SKM-1 treated with dmso at 0.1 percent for 144 hours (cell line): ENCODE data around the gene ECE1.

Source experiments
- DNase-seq: peaks from one replicate; lab custom pipeline; 2025; ENCODE audit not compliant: unreplicated experiment; lab: John Stamatoyannopoulos, UW

ECE1 gene

DNA sequence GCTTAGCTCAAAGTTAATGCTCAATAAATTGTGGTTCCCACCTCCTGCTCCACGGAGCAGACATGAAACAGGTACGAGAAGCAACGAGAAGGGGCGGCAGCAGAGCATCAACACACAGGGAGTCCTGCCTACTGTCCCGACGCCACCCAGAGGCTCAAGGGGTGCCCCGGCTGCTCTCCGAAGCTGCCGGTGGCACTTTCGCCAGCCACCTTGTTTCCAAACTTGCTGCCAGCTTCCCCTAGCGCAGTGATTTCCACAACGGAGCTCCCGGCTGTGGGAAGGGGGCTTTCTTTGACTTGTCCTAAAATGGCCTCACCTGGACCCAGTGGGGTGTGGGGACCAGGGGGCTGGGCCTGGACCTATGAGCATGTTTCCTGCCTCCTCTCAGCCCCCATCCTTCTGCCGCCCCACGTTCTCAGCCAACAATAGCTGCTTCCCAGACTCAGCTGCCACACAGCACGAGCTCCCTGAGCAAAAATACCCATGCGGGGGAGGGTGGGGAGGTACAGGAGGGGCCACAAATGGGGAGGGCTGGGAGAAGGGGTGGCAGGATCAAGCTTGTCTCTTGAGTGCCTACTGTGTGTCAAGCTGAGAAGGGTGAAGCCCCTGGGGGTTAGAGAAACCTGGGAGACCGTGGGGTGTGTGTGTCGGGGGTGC lies 35.6 kb upstream of the ECE1 start:
- DNase-seq: no peak

DNA sequence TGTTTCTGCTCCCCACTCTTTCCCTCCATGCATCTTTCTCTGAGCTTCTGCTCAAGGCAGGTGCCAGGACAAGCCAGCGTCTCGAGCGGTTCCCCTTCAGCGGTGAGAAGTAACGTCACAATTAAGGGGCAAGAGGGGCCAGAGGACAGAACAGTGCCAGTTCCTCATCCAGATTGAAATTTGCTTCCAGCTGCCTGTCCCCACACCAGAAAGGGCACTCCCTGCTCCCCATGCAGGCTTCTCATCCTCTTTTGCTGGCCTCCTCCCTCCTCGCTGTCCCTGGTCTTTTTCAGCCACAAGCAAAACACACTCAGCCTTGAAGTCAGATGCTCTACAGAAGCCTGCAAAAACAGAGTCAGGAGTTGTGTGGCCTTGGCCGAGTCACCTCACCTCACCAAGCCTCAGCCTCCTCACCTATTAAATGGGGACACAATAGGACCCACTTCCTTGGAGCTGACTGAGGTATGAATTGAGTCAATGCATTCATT lies 35.0 kb upstream of the ECE1 start:
- DNase-seq: no peak

DNA sequence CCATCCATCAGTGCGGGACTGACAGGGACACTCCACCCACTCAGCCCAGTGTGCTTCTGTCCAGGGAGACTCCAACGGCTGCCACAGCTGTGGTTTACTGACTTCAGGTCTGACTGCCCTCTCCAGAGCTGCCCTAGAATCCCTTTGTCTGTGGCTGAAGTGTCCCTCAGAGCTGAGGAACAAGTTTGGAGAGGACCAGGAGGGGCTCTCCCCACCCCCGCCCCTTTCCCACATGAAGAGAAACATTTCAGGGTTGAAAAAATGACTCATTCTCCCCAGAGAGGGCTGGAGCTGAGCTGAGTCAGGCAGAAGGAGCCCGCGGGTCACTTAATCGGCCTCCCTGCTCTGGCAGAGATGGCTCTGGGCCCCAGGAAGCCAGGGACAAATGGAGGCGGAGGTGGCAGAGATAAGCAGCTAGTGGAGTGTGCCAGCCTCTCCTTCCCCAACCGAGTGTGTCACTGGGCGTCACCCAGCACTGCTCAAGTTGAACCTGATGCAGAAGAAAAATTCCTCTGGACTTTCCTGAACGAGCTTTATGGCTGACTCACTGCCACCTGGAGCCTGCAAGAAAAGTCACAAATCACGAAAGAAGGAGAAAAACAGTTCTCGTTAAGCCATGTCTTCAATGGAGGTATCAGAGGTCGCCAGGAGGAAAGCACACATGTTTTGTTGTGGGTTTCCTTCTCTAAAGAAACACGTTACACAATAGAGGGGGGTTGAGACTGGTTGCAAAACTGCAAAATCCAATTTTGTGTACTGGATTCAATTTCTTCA lies 34.3 kb upstream of the ECE1 start:
- DNase-seq: no peak

DNA sequence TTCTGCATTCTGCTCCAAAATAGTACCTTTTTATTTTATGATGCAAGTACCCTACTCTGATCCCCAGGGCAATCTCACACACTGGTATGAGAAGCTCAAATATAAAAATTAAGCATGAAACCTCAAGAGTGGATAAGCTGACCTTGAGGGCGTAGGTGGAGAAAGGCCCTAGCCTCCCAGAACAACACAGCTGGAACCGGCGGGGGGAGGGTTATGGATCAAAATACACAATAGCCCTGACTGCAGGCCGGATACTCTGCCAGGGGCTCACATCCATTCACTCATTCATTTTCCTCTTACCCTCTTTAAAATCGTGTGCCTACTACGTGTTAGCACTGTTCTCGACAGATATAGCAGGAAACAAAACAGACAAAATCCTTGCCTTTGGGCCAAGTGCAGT lies 32.8 kb upstream of the ECE1 start:
- DNase-seq: no peak

DNA sequence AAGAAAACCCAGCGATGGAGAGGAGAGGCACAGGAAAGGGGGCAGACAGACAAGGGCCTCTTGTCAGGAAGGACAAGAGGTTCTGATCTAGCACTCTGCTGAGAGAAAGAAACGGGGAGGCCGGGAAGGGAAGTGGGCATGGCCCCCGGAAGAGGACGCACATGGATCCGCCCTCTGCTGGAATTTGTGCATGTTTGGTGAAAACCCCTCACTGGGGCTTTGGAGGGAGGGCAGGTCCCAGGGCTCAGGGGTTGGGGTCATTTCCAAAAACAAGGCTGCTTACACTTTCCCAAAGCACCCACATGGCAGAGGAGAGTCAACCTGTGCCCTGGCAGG lies 32.4 kb upstream of the ECE1 start:
- DNase-seq: no peak

DNA sequence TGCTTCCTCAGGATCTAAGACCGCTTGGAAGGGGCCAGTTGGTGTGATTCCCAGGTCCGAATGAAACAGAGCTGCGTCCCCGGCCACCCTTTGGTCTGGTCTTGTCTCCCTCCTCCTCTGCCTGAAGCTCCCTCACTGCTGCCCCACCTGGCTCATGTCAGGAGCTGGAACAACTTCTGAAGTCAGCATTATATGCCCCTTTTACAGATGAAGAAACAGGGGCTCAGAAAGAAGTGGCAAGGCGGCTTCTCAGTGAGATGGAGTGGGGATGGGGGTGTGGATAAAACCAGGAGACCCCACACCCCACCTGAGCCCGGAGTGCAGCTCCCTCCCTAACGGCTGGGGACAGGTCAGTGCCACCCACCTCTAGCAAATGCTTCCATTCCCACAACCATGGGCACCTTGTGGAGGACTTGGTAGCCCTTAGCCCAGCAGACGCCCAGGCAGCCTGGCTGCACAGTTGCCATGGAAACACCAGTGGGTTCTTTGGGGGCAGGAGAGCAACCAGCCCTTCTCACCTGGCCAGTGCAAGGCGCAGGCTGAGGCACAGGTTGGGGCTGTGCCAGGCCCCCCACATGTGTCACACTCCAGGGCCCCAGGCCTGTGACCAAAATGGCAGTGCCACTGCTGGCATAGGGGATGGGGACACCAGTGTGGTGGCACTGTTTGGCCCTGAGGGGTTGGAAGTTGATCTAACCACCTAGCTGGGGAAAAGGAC lies 31.9 kb upstream of the ECE1 start:
- DNase-seq: no peak

DNA sequence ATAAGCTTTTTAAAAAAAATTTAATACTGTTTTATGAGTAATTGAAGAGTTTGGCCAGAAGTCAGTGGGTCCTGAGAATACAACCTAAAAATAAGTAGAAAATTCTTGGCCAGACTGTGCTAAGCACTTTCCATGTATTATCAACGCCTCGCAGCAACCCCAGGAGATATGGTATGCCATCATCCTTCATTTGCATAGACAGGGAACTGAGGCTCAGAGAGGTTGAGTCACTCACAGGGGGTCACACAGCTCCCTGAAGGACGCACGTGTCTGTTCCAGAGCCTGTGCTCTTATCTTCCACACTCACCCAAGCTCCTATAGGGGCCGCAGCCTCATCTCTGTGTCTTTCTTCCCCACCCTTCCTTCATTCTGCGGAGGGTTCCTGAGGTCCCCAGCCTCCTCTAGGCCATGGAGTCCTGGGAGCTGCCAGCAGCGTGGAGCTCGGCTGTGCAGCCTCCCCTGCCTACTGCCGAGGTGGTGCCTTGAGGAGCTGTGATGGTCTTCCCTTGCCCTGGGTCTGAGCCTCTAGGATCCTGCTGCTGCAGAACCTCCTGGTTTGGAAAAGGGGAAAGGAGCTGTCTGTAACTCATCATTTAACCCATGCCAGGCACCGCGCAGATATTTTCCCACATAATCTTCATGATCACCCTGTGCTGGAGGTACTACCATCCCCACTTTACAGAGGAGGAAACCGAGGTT lies 30.3 kb upstream of the ECE1 start:
- no peak for DNase-seq

DNA sequence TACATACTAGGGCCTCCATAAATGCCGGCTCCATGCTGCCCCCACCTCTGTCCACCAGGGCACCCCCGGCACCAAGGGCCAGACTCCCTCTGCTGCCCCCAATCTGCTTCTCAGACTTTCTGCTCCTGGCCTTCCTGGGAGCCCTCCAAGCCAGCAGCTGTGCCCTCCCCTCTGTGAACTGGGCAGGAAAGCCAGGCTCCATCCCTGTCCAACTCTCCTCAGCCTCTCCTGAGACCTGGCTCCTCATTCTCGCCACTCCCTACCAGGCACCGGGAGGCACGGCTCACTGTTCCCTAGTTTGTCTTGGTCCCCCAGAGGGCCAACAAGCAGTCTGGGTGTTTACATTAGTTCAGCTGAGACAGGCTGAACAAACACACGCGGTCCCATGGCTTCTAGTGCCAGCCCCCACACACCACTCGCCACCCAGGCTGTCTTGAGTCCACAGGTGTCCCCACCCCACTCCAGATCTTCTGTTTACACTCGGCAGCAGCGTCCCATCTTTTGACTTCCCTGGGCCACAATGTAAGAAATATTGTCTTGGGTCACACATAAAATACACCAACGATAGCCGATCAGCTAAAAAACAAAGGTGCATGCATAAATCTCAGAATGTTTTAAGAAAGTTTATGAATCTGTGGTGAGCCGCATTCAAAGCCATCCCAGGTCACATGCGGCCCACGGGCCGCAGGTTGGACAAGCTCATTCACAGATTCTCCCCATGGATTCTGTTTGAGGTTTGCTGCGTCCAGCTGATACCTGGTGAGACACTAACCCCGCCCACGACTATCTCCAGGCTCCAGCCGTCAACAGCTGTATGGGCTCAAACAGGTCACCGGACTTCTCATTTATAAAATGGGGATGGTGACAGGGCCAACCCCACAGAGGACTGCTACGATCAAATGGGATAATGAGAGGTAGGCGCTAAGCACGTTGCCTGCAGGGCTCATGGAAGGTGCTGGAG lies 29.5 kb upstream of the ECE1 start:
- DNase-seq: no peak

DNA sequence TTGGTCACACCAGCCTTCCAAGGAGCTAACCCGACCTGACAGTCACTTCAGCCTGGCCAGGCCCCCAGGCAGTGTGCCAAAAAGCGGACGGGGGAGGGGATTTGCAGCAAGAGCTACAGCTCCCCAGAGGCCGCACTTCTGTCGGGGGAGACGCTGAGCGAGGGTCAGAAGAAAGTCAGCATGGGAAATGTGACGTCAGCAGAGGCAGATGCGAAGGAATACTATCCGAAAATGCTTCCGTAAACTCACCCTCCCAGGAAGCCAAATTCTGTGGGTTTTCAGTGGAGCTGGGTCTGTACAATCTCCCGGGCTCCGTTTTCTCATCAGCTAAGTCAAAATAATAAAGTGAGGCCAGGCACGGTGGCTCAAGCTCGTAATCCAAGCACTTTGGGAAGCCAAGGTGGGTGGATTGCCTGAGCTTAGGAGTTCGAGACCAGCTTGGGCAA lies 28.5 kb upstream of the ECE1 start:
- no peak for DNase-seq

DNA sequence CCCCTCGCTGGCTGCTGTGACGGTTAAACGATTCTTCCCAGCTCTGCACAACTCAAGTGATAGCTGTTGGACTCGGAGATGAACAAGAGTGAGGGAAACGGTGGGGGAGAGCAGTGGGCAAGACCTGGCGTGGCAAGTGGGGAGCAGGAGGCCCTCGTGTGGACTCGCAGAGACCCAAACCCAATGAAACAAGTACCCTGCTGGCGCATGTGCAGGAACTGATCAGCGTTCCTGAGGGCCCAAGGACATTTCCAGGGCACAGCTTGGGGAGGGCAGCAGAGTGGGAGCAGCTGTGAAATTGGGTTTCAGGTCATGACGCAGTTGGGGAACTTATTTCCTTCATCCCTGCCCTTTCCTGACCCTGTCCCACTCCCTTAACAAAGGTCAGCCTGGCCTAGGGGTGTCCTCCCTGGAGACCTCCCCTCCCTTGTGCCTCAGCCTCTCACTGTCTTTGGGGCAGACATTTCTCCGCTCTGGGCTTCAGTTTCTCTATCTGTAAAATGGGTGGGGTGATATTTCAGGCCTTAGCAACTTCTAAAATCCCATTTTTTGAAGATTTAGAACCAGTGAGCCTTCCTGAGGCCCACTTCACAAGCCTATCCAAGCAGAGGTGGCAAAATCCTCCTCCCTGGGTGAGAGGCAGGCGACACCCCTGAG lies 27.9 kb upstream of the ECE1 start:
- DNase-seq: no peak

DNA sequence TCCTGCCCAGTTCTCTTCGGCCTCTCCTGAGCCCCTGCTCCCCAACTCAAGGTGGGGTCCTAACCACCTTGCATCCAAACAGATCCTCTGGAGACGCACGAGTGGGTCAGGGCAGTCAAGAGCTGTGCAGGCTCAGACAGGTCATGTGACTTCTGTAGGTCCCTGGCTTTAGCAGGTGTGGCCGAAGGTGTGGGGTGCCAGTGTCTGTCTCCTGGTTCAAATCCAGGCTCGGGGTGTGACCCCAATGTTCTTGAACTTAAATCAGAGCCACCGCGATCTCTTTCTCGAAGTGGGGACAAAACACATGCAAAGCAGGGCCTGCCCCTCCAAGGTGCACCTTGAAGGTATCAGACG lies 27.4 kb upstream of the ECE1 start:
- DNase-seq: no peak

DNA sequence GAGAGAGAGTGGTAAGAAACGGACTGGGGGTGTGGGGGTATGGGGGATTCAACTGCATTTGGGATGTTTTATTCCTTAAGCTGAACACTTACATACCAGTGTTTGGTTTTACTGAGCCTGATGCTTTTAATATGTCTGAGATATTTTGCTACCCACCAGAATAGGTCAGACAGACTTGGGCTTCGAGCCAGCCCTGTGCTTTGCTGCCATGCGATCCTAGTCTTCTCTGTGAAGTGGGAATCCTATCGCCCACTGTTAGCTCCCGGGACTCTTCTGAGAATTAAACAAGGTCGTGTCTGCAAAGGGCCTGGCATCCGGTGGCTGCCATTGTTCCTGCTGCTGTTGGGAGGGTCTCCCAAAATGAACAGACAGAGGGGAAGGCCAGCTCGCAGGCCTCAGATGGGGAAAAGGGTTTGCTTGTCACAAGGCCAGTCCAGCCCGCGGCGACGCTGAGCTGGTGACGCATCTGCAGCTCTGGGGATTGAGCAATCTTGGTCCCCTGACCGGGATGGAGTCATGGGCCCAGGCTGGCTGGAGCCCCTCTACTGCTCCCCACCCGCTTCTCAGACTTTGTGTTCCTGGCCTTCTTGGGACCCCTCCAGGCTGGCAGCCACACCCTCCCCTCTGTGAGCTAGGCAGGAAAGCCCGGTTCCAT lies 26.9 kb upstream of the ECE1 start:
- no peak for DNase-seq

DNA sequence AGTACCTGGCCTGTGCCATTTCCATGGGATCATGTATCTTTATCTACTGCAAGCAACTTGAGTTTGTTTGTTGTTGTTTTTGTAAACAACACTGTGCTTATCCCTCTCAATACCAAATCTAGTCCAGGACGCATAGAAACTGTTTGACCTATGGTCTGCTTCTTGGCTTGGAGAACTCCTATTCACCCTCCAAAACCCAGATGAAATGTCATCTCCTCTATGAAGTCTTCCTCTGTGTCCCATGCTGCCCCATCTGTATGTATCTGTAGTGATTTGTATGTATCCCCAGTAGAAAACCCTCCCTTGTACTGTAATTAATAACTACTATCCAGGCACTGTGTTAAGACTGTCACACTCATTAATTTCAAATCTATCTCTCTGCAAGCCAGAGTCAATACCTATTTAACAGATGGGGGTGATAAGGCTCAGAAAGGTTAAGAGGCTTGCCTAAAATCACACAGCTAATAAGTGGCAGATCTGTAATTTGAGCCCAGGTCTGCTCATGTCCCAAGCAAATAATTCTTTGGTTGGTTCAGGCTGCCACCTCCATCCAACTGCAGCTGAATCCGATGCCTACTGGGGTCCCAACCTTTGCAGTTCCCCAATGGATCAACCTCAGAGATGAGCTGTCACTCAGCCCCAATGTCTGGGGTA lies 24.6 kb upstream of the ECE1 start:
- no peak for DNase-seq

DNA sequence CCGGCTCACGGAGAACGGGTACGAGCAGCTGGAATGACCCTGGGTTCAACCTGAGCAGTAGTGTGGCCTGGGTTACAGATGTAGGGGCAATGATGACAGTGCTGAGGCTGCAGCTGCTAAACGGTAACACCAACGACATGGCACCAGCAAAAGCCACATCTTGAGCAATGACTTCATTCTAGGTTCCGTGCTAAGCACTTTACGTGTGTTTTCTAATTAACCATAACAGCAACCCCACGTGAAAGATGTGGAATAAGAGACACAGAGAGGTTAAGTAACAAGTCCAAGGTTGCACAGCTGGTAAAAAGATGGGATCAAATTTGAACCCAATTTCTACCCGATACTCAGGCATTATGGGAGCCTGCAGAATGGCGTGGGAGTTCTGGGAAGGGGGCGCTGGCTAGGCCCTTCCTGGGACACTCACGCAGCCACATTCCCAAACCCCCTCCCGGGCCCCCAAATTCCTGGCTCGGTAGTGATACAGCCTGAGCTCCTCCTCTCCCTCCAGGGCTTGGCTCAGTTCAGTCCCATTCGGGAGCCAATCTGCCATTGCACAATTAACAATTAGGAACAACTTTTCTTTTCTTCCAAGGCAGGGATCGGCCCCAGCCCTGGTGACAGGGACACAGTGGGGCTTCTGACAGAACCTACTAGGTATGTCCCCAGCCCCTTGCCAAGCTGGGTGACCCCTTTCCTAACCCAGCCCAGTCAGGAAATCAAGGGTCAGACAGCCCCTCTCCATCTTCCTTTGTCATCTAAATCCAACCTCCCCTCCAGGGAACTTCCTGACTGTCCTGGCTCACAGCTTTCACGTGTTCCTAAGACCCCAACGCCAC lies 23.8 kb upstream of the ECE1 start:
- no peak for DNase-seq

DNA sequence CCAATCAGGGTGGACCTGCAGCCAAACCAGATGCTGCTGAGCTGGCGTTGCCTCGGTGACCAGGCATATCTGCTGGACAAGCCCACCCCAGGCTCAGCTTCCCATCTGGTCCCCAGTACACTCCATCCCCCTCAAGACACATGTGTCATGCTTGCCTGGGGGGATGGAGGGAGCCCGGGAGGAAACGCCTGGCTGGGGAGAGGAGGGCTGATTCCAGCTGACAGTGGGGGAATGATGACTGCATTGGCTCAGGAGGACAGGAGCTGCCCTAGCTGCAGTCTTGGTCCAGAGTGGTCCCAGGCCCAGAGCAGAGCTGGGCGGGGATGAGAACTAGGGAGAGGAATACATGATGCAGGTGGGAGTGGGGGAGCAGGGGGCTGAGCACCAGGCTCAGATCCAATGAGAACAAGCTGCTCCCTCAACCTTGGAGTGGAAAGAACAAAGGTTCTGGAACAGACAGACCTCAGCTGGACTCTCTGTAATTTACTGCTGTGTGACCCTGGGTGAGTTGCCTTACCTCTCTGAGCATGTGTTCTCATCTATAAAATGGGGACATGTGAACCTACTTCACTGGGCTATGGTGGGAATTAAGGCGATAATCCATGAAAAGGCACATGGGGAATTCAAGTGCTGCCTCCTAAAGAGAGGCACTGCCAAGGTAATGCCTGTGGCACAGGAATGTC lies 23.1 kb upstream of the ECE1 start:
- DNase-seq: no peak

DNA sequence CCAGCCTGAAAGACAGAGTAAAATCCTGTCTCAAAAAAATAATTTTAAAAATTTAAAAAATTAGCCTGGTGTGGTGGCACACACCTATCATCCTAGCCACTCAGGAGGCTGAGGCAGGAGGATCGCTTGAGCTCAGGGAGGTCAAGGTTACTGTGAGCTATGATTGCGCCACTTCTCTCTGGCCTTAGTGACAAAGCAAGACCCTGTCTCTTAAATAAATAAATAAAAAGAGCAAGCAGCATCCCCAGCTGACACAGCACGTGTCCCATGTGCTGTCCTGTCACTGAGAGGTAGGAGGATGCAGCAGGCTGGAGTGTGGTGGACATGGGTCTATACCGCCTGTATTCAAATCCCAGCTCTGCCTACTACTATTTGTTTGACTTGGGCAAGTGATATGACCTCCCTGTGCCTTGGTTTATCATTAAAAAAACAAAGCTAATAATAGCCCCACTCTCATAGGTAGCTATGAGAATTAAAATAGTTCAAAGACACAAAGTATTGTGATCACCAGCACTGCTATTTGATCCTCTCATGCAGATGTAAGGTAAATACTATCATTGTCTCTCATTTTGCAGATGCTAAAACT lies 22.2 kb upstream of the ECE1 start:
- no peak for DNase-seq

DNA sequence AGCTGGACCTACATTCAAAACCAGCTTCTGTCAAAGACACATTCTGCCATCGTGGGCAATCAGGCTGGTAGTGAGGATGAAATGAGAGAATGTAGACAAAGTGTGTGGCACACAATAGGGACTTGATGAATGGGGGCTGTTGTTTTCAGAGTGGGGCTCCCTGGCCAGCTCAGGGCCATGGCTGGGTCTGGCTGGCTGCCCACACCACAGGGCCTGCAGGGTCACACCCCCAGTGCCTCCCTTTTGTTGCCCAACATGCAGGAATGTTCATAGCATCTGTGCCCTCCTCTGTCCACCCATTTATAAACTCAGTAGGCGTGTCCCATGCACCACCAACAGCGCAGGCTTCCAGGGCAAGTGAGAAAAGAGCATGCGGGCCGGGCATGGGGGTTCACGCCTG lies 20.8 kb upstream of the ECE1 start:
- no peak for DNase-seq
